K562 (cell line): ENCODE results near the gene TNIK. TPM values are rescaled to one million over a fixed set of nuclear protein-coding genes. Genes with fewer than 3 reads are reported as not detected.

Experiments
- ATF3 ChIP-seq, 2 experiments: fragments of 450-650 bp in 1 of 2; sonication (generic) in 1 of 2; formaldehyde crosslinking in 1 of 2; IDR thresholded peaks in 1 of 2; conservative IDR thresholded peaks in 1 of 2; 2 replicates each; pipeline versions ENCODE4 v1.6.1 to v1.8.1; 2016 to 2023; ENCODE audit warnings: mild to moderate bottlenecking in 2 of 2, moderate library complexity in 2 of 2, inconsistent platforms in 1 of 2, missing genetic modification reagents in 1 of 2
- CAMTA2 ChIP-seq: fragments of 250-450 bp; sonication (Bioruptor Pico); conservative IDR thresholded peaks from 2 replicates; pipeline ENCODE4 v1.5.1; 2022
- DNMT1 ChIP-seq: fragments of 450-650 bp; IDR thresholded peaks from 2 replicates; pipeline ENCODE4 v1.6.1; 2016; ENCODE audit warnings: antibody characterized with exemption, mild to moderate bottlenecking
- KDM2B ChIP-seq: fragments of 250-450 bp; sonication (Bioruptor Pico); IDR thresholded peaks from 2 replicates; pipeline ENCODE4 v1.8.0; 2021; ENCODE audit warnings: mild to moderate bottlenecking, moderate library complexity
- MED1 ChIP-seq: sonication (generic); formaldehyde crosslinking; IDR thresholded peaks from 2 replicates; pipeline ENCODE4 v1.8.1; 2023; ENCODE audit warnings: missing genetic modification reagents, borderline replicate concordance
- PTTG1 ChIP-seq: fragments of 450-650 bp; IDR thresholded peaks from 2 replicates; pipeline ENCODE4 v1.6.1; 2016; ENCODE audit warnings: low read depth, mild to moderate bottlenecking, missing genetic modification characterization, missing compliant biosample characterization
- RFX5 ChIP-seq: IDR thresholded peaks from 2 replicates; pipeline ENCODE4 v1.6.1; 2011; ENCODE audit warnings: low read depth, mild to moderate bottlenecking, improper control_type of control experiment, low read length
- RHOXF2B ChIP-seq: fragments of 250-450 bp; sonication (Bioruptor Pico); conservative IDR thresholded peaks from 2 replicates; pipeline ENCODE4 v1.5.1; 2021
- RUNX1 ChIP-seq: sonication (generic); IDR thresholded peaks from 2 replicates; pipeline ENCODE4 v1.6.1; 2016; ENCODE audit warnings: antibody characterized with exemption, low read depth
- SIN3A ChIP-seq, 2 experiments: fragments of 150-350 bp in 1 of 2; IDR thresholded peaks; 2 replicates each; pipeline ENCODE4 v1.6.1; 2011 to 2016; ENCODE audit warnings: borderline replicate concordance in 2 of 2, low read depth in 2 of 2, low read length in 2 of 2, mild to moderate bottlenecking in 2 of 2, moderate library complexity in 2 of 2; ENCODE audit not compliant: control insufficient read depth in 1 of 2
- ZNF274 ChIP-seq: IDR thresholded peaks from 2 replicates; pipeline ENCODE4 v1.6.1; 2011; ENCODE audit warnings: low read depth, mild to moderate bottlenecking, low read length, moderate library complexity, borderline replicate concordance
- polyA plus RNA-seq, 8 experiments: library from polyadenylated mRNA; depleted of rRNA in 4 of 8; stranded (reverse) in 5 of 8; unstranded in 3 of 8; fragments of >200 nt; fragmentation: Nextera tagmentation in 2 of 8; fragmentation: Illumina TruSeq in 1 of 8; extraction: Ambion mirVana in 2 of 8; extraction: Trizol in 1 of 8; gene quantifications; 2 replicates each; pipeline versions ENCODE4 v1.2.1 to v1.2.3, GENCODE V29; 2011 to 2014; ENCODE audit warnings: inconsistent platforms in 1 of 8, missing spikeins in 1 of 8
- total RNA-seq, 7 experiments: library from RNA; depleted of rRNA in 6 of 7; stranded (reverse); fragments of >200 nt in 6 of 7; fragmentation: Illumina TruSeq in 2 of 7; extraction: Trizol in 2 of 7; gene quantifications; 2 replicates each; pipeline versions ENCODE4 v1.2.1 to v1.2.3, GENCODE V29; 2011 to 2021; ENCODE audit warnings: low replicate concordance in 1 of 7

TNIK gene
- total and polyA plus RNA-seq, 9 of the 15 experiments (the other 6 are each of a cell fraction or from before 2014, with no cell fraction given): 6.6 to 39.0 (median 24.7) TPM

GRCh38 chr3:171343693-171344092 lies 116.5 kb downstream of the TNIK start (continued):
- no peak for TF ChIP-seq RUNX1
- no peak for TF ChIP-seq ATF3 (IDR thresholded peaks at IDR 0.05)
- no peak for TF ChIP-seq ATF3 (CRISPR knock-in tag; conservative IDR thresholded peaks at IDR 0.05)
- TF ChIP-seq KDM2B (CRISPR knock-in tag): no peak
- no peak for TF ChIP-seq PTTG1 (tag)
- TF ChIP-seq ZNF274: no peak
- no peak for TF ChIP-seq MED1 (CRISPR knock-in tag)
- no peak for TF ChIP-seq RHOXF2B
- no peak for TF ChIP-seq RFX5
- no peak for TF ChIP-seq SIN3A (IDR thresholded peaks at IDR 0.05; ENCODE audit: borderline replicate concordance in 2 of 2, control insufficient read depth in 1 of 2, low read depth in 2 of 2, low read length in 2 of 2)
- no peak for TF ChIP-seq DNMT1
- TF ChIP-seq CAMTA2 (CRISPR knock-in tag): no peak
